GM18858 (cell line): ENCODE data around the gene CNTN4.

ENCODE experiments used
- ATAC-seq: cut with Tn5 transposase; IDR thresholded peaks from one replicate; pipeline ENCODE4 v1.9.1; 2021; ENCODE audit not compliant: unreplicated experiment

The CNTN4 gene

GRCh38 chr3:2148561-2149340 is 50.1 kb downstream of the CNTN4 start:
- no peak for ATAC-seq

DNA sequence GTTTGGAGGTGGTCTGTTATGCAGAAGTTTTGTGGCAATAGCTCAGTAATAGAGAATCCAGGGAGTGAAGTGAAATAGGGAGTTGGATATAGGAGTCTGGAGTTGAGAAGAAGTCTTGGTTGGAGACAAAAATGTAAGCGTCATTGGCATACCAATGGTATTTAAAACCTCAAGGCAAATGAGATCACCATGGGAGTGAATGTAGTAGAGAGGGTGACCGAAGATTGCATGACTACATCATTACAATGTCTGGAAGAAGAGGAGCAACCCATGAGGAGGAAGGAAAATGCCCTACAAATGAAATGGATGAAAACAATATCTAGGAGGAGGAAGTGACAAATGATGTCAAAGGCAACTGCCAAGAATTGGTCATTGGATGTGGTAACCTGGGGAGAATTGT is 54.4 kb downstream of the CNTN4 start:
- no peak for ATAC-seq

- no peak for ATAC-seq
These were observed 54.9 kb downstream of the CNTN4 start for GRCh38 chr3:2153547-2153946.

- no peak for ATAC-seq
These were observed 56.0 kb downstream of the CNTN4 start for GRCh38 chr3:2154621-2155020.

DNA sequence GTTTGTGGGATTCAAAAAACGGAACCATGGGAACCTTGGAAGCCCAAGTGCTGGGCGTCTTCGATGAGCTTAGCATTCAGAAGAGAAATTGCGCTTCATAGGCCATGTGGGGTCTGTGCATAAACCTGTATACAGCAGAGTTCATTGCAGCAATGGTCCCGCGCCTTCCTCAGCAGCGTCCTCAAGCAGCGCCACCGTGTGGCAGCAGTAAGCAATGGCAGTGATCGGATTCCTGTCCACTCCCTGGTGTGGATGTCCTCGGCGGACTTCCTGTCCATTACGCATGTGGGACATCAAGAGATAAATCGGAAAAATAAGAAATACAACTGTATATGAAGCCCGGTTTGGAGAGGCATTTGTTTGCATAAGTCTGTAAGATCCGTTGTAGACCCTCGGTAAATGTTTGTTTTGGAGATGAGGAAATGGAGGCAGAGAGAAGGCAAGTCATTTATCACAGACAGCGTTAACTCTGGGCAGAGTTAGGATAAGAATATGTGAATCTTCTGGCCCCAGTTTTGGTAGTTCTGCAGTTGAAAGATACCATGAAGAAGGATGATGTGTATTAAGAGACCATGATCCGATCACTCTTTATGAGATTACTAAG is 57.7 kb downstream of the CNTN4 start:
- ATAC-seq = no peak

GRCh38 chr3:2158828-2159227 is 60.2 kb downstream of the CNTN4 start:
- no peak for ATAC-seq

DNA sequence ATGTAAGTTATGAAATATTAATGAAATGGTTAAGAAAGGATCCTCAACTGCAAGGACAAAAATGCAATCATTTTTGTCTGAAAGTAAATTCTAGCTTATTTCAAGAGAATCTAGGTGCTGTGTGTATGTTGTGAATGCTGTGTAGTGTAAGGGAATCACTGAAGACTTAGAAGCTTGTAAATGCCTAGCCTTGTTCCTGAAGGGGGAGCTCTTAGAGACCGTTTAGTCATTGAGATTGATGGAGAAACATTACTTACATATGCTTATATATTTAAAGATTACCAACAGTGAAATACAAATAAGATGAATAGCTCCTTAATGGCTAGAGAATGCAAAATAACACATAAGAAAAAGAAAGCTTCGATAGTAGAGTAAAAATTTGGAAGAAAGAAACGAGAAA is 67.9 kb downstream of the CNTN4 start:
- no peak for ATAC-seq

DNA sequence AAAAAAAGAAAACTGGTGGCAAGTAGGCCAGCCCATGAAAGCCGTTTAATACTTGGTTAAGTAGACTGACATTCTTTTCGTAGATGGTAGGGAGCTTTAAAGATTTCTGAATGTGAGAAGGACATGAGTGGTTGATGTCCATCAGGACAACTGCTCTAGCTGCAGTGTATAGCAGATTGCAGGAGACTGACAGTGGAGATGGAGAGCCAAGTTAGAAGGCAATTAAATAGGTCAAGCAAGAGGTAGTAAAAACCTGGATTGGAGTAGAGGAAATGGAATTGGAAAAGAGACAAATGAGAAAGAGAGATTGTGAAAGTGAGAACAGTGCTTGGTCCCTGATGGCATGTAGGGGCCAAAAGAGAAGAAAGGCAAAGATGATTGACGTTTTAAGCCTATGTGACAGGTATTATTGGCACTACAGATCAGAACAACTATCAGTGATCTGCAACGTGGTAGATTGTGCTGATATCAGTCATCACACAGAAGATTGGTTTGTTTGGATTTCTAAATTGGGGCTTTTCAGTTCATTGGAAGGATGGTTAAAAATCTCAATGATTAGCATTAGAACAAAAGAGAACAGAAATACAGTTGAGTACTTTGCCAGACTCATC is 74.0 kb downstream of the CNTN4 start:
- no peak for ATAC-seq

DNA sequence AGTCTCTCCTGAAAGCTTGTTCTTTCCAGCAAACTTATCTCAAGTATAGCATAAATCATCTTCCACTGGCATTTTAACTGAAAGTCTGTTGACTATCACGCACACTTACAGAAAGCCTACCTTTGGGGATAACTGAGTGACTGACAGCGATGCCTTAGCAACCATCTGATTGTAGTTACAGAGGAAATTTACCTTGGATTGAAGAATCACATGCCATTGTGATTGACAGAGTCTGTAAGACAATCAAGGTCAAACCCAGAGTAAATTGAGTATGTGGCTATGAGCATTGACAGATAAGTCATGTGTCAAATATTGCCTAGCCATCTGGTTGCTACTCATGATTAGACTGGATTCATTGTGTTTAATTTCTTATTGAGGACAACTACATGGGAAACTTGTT is 82.0 kb downstream of the CNTN4 start:
- no peak for ATAC-seq

DNA sequence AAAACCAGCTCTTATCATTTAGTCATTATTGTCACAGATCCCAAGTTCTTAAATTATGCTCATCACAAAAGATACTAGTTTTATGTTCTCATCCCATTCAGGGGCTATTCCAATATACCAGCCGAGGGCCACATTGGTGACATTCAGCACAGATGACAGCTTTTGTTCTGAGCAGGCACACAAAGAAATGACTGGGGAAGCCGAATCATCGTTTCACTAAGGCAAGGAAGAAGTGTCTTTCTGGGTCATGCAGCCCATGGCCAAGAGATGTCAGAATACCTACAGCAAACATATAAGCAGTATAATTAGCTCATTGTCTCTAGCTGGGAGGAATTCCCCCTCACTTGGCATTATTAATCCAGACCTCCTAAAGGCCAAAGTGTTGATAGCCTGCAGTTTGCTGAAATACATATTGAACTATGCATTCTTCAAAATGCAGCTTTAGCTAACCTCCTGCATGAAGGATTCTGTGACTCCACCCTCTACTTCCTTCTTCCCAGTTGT is 100.2 kb downstream of the CNTN4 start:
- ATAC-seq = no peak

- no peak for ATAC-seq
These were observed 105.4 kb downstream of the CNTN4 start for GRCh38 chr3:2204054-2204453.

DNA sequence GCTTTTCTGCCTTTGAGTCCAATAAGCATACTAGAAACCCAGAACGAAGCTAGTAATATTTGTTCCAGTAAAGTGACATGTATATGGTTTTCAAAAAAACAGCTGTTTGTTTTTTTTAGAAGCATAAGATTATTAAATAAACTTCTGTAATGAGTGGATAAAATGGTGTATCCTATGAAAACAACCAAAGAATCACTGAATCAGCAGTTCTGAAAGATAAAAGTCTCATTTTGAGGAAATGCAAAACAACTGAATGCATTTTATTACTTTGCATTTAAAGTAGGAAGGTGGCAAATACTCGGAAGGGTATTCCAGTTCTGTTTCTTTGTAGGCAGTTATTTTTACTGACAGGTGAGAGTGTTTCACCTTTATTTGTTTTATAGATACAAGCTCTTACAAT is 107.0 kb downstream of the CNTN4 start:
- ATAC-seq = no peak

DNA sequence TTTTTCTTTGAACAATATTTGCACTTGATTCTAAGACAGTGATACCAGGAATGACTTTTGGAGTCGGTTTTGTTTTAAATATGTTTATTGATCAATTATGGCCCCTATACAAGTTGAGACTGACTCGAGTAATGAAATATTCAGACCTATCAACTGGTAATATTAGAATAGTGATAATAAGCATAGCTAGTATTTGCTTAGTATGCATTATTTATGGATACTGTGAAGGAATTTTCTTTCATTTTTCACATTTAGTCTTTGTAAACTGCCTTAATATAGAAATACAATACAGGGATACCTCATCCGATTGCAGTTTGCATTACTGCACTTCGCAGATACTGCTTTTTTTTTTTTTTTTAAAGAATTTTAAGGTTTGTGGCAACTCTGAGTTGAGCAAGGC is 107.9 kb downstream of the CNTN4 start:
- no peak for ATAC-seq

DNA sequence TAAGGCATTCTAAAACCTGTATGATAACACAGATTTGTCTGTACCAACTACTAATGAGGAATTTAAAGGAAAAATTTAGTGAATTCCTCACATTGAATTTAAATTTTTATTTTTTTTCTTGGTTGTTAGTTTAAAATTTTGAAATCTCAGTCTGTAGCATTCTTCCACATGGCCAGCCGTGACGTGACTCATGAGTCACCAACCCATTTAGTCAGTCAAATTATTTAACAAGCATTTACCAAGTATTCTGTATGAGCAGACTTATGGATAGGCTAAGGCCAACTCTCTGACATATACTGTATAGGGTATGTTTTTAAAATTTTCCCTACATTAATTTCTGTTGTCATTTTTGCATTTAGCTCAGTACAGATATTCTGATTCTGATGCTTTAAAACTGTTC is 112.9 kb downstream of the CNTN4 start:
- no peak for ATAC-seq

DNA sequence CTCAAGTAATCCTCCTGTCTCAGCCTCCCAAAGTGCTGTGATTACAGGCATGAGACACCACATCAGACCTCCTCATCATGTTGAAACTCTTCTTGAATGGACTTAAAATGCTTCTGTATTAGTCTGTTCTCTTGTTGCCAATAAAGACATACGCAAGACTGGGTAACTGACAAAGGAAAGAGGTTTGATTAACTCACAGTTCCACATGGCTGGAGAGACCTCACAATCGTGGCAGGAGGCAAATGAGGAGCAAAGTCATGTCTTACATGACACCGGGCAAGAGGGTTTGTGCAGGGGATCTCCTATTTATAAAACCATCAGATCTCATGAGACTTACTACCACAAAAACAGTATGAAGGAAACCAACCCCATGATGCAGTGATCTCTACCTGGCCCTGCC is 113.5 kb downstream of the CNTN4 start:
- ATAC-seq = no peak

- ATAC-seq = no peak
These were observed 119.7 kb downstream of the CNTN4 start for GRCh38 chr3:2218375-2218774.

GRCh38 chr3:2218816-2219215 is 120.2 kb downstream of the CNTN4 start:
- no peak for ATAC-seq

DNA sequence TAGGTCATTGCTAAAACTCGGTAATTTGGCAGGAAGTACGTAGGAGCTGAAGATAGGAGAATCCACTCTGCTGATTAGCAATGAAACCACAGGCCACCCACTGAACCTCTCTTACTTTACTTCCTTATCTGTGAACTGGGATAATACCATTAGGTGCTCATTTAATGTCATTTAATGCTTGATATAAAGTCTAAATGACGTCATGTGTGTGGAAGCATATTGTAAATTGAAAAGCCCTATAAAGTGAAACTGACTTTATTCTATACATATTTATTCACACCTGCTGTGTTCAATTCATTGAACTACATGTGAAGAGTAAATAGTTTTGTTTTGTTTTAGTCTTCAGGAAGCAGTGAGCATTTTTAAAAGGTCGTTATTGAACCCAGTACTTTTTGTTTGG is 137.5 kb downstream of the CNTN4 start:
- ATAC-seq = no peak

- ATAC-seq = no peak
These were observed 145.5 kb downstream of the CNTN4 start for GRCh38 chr3:2244137-2244536.

DNA sequence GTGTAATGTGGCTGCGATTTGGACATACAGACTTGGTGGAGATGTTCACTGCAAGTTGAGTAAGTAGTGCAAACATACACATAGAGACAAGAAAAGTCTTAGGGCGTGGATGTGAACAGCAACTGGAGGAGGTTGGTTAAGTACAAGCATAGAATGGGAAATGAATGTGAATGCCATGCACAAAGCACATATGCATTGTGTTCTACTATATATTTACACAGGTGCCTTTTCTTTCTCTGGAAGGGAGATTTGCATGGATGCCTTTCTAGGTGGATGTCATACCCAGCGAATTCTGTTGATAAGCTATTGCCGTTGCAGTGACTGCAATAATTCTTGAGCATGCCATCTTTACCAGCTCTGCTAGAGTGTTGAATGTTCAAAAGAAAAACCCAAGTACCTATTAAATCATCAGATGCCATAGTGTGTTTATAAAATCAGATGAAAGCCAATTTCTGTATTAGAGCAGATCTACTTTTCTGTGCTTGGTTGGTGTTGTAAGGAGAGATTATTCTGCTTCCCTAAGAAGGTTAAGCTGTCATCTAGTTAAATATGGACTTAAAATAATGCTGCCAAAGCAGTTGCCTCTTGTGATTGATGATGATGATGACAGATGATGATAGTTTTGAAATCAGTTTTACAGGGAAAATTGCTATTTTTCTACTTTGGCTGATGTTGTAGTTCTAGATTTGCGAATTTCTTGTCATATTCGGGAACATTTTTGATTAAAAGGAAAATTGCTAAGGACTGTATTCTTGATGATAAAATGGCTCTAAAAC is 148.4 kb downstream of the CNTN4 start:
- no peak for ATAC-seq

DNA sequence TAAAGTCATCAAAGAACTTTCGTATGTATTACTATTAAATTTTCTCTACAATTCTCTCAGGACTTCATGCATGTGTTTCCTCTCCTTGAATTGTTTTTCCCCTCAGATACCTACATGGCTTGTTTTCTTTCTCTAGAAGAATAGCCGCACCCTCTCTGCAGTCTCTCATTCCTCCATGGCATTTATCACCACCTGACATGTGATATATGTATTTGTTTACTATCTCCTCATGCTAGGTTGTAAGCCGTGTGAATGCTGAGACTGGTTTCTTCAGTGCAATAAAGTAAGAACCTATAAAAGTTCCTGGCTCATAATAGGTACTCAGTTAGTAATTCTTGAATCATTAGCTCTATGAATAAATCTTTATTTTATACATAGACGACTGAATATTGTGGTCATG is 149.2 kb downstream of the CNTN4 start:
- no peak for ATAC-seq

DNA sequence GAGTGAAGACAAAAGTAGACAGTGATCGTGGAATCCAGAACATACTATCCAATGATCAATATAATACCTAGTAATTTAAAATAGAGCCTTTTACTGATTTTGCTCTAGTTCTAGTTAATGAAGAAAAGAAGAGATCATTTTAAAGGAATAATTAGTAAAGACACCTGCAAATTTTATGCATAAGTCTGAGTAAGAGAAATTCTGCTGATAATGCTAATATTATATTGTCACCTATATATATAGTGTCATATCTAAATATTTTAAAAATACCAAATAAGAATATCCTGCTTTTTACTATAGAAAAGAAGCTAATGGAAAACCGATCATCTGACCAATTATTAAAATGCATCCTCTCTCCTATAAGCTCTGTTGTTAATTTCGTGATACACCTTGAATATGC is 152.1 kb downstream of the CNTN4 start:
- ATAC-seq = no peak
